Body of pancreas (tissue), 4 donors: Measurements from ENCODE around the gene OCLN. TPM values are rescaled to one million over a fixed set of nuclear protein-coding genes. Genes with fewer than 3 reads are reported as not detected.
A peak's percentile ranks its signal among the peaks of the same experiment; 100 is the strongest.

Source experiments
- ATAC-seq: fragments of 150-250 bp; one replicate; pipeline ENCODE4 v1.9.1; 2016
- DNase-seq, 4 donors: peaks; one replicate each; pipeline ENCODE4 v3.0.0-alpha.2; 2019
- H3K27ac ChIP-seq, 4 donors: fragments of 200-600 bp; sonication (generic); 1 replicate in 3 of 4; 2 replicates in 1 of 4; pipeline versions ENCODE4 v1.5.1 to v1.6.1; 2016 to 2019; ENCODE audit warnings: mild to moderate bottlenecking in 1 of 4, mixed read lengths in 1 of 4, moderate library complexity in 1 of 4
- H3K27me3 ChIP-seq, 2 donors: fragments of 200-600 bp; sonication (generic); one replicate each; pipeline ENCODE4 v1.6.0; 2016; ENCODE audit warnings: mild to moderate bottlenecking in 1 of 2
- H3K36me3 ChIP-seq, 2 donors: fragments of 200-600 bp; sonication (generic); replicated peaks in 1 of 2; 2 replicates each; pipeline ENCODE4 v1.5.1; 2016; ENCODE audit warnings: low read depth in 2 of 2; ENCODE audit not compliant: insufficient read depth in 1 of 2
- H3K4me1 ChIP-seq: fragments of 200-600 bp; sonication (generic); one replicate; pipeline ENCODE4 v1.6.0; 2016
- H3K4me3 ChIP-seq, 2 donors: fragments of 200-600 bp; sonication (generic); 1 replicate in 1 of 2; 2 replicates in 1 of 2; pipeline ENCODE4 v1.5.1; 2016 to 2019
- H3K9me3 ChIP-seq, 3 donors: fragments of 200-600 bp; sonication (generic); 1 replicate in 2 of 3; 2 replicates in 1 of 3; pipeline ENCODE4 v1.5.1; 2016
- POLR2A ChIP-seq, 3 donors: fragments of 450-650 bp; IDR thresholded peaks; one replicate each; pipeline ENCODE4 v1.6.1; 2016; ENCODE audit warnings: antibody characterized with exemption in 3 of 3, mild to moderate bottlenecking in 2 of 3
- WGBS, 2 donors: methylation state at CpG; one replicate each; pipeline ENCODE4 v1.1.5; 2017; 5-methylcytosine and 5-hydroxymethylcytosine counted together
- intact Hi-C: fragments of 100-400 bp; cut with DNase I; formaldehyde crosslinking; loops from one replicate; pipeline ENCODE4 v1.15.1; 2023
- total RNA-seq, 2 donors: library from RNA; depleted of rRNA; stranded (reverse); fragments of >200 nt; gene quantifications; one replicate each; pipeline ENCODE4 v1.1.0, GENCODE V29; 2016
- TF ChIP-seq, protein P1 (sequence below), 7 experiments: fragments of 450-650 bp in 4 of 7; fragments of 200-600 bp in 3 of 7; sonication (generic) in 3 of 7; IDR thresholded peaks; one replicate each; pipeline ENCODE4 v1.5.1; 2016 to 2019; ENCODE audit warnings: antibody characterized with exemption in 7 of 7

The OCLN gene
- total RNA-seq, 2 donors from 2014 or later: 23.1 to 63.6 TPM

DNA sequence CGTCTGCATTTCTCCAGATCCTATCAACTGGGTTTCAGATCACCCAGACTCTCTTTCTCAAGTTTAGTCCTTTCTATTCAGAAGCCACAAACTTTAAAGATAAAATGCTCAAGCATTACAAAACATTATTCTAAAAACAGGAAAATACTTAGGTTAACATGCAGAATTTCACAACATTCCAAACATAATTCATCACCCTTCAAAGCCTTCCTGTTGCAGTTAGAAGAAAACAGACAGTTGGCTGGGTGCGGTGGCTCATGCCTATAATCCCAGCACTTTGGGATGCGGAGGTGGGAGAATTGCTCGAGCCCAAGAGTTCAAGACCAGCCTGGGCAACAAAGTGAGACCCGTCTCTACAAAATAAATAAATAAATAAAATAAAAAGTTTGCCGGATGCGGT lies 7.7 kb upstream of the OCLN start:
- TF ChIP-seq, protein P1, sequence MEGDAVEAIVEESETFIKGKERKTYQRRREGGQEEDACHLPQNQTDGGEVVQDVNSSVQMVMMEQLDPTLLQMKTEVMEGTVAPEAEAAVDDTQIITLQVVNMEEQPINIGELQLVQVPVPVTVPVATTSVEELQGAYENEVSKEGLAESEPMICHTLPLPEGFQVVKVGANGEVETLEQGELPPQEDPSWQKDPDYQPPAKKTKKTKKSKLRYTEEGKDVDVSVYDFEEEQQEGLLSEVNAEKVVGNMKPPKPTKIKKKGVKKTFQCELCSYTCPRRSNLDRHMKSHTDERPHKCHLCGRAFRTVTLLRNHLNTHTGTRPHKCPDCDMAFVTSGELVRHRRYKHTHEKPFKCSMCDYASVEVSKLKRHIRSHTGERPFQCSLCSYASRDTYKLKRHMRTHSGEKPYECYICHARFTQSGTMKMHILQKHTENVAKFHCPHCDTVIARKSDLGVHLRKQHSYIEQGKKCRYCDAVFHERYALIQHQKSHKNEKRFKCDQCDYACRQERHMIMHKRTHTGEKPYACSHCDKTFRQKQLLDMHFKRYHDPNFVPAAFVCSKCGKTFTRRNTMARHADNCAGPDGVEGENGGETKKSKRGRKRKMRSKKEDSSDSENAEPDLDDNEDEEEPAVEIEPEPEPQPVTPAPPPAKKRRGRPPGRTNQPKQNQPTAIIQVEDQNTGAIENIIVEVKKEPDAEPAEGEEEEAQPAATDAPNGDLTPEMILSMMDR (IDR thresholded peaks at IDR 0.05): no peak
- TF ChIP-seq POLR2A (IDR thresholded peaks at IDR 0.05): no peak
- Histone ChIP-seq H3K4me3 (no peak overlapping the region), H3K27me3 (no peaks in the 10 kb centered on the region), H3K36me3 (no peaks in the 10 kb centered on the region), H3K27ac (no peak overlapping the region), H3K4me1 (peaks cover 24% of the 10 kb centered on the region), H3K9me3 (no peaks in the 10 kb centered on the region)
- DNase-seq (no peak), ATAC-seq (no peak)
- intact Hi-C loops: no loop called here
- WGBS, 2 donors: 70 to 79% methylated on average over 7 of the region's 7 CpGs

DNA sequence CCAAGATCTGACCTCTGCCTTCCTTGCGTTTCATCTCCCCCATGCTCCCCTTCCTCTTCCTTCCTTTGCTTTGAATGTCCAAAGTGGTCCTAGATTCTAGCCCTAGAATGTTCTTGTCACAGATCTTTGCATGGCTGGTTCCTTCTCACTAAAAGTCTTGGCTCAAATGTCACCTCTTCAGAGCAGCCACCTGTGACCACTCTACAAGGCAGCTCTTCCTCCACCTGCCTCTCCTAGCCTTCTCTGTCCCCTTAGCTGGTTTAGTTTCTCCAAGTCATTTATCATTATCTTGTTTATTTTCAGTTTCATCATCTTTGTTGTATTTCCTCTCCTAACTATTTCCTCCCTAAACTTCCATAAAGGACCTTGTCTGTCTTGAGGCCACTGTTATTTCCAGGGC lies 7.1 kb upstream of the OCLN start:
- Histone ChIP-seq H3K27me3 (no peaks in the 10 kb centered on the region), H3K27ac (no peak overlapping the region), H3K9me3 (no peaks in the 10 kb centered on the region), H3K4me1 (peaks cover 30% of the 10 kb centered on the region), H3K4me3 (no peak overlapping the region), H3K36me3 (no peaks in the 10 kb centered on the region)
- ATAC-seq (no peak), DNase-seq (no peak)
- WGBS, 2 donors: 83 to 92% methylated on average over 1 of the region's 1 CpG
- intact Hi-C loops: no loop called here
- TF ChIP-seq, protein P1 (IDR thresholded peaks at IDR 0.05): no peak
- no peak for TF ChIP-seq POLR2A (IDR thresholded peaks at IDR 0.05)

DNA sequence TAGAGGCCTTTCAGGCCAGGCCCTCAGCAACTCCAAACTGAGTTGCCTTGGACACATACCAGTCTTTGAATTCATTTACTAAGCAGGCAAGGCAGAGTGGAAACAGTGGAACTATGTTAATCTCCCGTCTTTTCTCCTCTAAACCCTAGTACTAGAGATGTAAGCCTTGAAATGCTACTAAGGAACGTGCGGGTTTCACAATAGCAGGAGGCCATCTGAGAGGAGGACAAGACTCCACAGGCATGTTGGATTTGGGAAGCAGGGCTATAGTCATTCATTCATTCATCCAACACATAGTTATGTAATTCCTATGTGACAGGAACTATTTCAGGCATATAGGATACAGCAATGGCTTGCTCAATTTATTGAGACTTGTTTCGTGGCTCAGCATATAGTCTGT lies 3.3 kb upstream of the OCLN start:
- TF ChIP-seq, protein P1 (IDR thresholded peaks at IDR 0.05): no peak
- no peak for TF ChIP-seq POLR2A (IDR thresholded peaks at IDR 0.05)
- DNase-seq: no peak
- ATAC-seq: no peak
- intact Hi-C loops: no loop called here
- Histone ChIP-seq H3K4me1 (peaks cover 45% of the 10 kb centered on the region), H3K36me3 (no peaks in the 10 kb centered on the region), H3K27ac (peak overlapping the region; percentile 59 to 99 (median 80)), H3K27me3 (no peaks in the 10 kb centered on the region), H3K4me3 (no peak overlapping the region), H3K9me3 (no peaks in the 10 kb centered on the region)
- WGBS, 2 donors: 48 to 63% methylated on average over 4 of the region's 4 CpGs

DNA sequence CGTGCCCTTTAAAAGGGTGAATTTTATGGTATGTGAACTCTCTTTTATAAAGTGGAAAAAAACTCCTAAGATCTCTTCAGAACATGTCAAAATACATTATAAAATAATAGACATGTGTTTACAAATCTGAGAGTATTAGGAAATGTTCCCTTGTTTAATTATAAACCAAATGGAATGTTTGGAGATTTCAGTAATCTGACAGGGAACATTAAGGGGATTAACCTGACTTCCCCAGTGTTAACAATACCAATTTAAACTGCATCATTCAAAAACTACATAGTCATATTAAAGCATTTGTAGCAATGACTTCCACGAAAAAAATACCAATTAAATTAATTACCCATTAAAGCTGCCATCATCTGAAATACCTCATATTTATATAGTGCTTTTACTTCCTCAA lies 1.6 kb upstream of the OCLN start:
- 17 to 19% methylated on average over 2 of the region's 2 CpGs for WGBS, 2 donors
- H3K36me3 ChIP-seq: no peaks in the 10 kb centered on the region
- TF ChIP-seq, protein P1 (IDR thresholded peaks at IDR 0.05): no peak
- no peak for TF ChIP-seq POLR2A (IDR thresholded peaks at IDR 0.05)
- H3K4me3 ChIP-seq: no peak overlapping the region
- no peak for ATAC-seq
- intact Hi-C loops: no loop called here
- H3K27me3 ChIP-seq: no peaks in the 10 kb centered on the region
- no peak for DNase-seq
- H3K9me3 ChIP-seq: no peaks in the 10 kb centered on the region
- peaks cover 56% of the 10 kb centered on the region for H3K4me1 ChIP-seq
- peak overlapping the region; percentile 99 for H3K27ac ChIP-seq

DNA sequence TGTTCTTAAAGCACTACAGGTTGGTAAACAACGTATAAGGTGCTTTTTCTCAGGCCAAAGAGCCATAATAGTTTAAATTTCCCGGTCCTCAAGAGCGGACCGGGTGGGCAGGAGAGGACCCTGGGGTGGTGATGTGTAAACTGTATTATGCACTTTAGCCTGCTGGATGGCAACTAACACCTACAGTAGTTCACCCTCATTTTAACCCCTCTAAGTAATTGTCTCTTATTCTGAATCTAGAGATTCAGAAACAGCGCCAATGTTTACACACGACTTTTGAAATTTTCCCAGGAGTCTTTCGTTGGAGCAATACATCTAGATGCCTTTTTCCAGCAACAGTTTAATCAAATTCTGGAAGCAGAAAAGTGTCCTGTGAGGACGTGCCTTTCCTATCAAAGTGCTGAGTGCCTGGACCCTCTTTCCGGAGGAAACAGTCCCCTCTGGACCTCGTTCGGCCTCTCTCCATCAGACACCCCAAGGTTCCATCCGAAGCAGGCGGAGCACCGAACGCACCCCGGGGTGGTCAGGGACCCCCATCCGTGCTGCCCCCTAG lies 676 bp upstream of the OCLN start:
- Histone ChIP-seq H3K4me1 (peaks cover 60% of the 10 kb centered on the region), H3K27ac (peak overlapping the region; percentile 99), H3K27me3 (no peaks in the 10 kb centered on the region), H3K36me3 (no peaks in the 10 kb centered on the region), H3K4me3 (peak overlapping the region; percentile 54 to 84), H3K9me3 (no peaks in the 10 kb centered on the region)
- 3 to 4% methylated on average over 10 to 17 of the region's 17 CpGs for WGBS, 2 donors
- TF ChIP-seq, protein P1 (IDR thresholded peaks at IDR 0.05): no peak
- TF ChIP-seq POLR2A (IDR thresholded peaks at IDR 0.05): no peak
- intact Hi-C loops: no loop called here
- DNase-seq: no peak
- no peak for ATAC-seq
